SH-SY5Y (cell line): Measurements from ENCODE around the gene MAGI2.

Experiments
- GATA2 ChIP-seq: IDR thresholded peaks from 2 replicates; pipeline ENCODE4 v1.6.1; 2011; ENCODE audit warnings: mild to moderate bottlenecking, low read depth, low read length
- GATA3 ChIP-seq: IDR thresholded peaks from 2 replicates; pipeline ENCODE4 v1.6.1; 2011; ENCODE audit warnings: low read depth, mild to moderate bottlenecking, low read length, moderate library complexity

DNA sequence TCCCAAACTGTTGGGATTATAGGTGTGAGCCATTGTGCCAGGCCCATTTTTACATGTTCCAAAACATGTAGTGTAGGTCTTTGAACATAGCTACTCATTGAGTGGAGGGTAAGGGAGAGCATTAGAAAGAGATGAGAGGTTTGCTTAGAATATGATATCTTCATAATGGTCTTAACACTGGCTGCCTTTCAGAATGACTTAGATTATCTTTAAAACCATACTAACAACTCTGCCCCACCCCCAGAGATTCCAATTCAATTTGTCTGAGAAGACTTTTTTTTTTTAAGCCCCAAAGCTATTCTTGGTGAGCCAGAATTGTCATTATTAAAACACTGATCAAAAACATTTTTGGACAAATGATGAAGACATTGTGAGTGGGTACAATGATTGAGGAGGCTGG, 1486.0 kb downstream of the MAGI2 start:
- TF ChIP-seq GATA2 = no peak
- TF ChIP-seq GATA3 = no peak
